HG02943 (cell line): ENCODE data around the gene STX5.
"Not testable (repeated sequence)": the region's sequence is repeated elsewhere in the genome, so short reads cannot be mapped to it uniquely, and the experiment has no call there.

Experiments used
- ATAC-seq: cut with Tn5 transposase; IDR thresholded peaks from one replicate; pipeline ENCODE4 v1.9.1; 2021; ENCODE audit warnings: mild to moderate bottlenecking, low read depth, moderate library complexity; ENCODE audit not compliant: unreplicated experiment

Gene STX5, protein sequence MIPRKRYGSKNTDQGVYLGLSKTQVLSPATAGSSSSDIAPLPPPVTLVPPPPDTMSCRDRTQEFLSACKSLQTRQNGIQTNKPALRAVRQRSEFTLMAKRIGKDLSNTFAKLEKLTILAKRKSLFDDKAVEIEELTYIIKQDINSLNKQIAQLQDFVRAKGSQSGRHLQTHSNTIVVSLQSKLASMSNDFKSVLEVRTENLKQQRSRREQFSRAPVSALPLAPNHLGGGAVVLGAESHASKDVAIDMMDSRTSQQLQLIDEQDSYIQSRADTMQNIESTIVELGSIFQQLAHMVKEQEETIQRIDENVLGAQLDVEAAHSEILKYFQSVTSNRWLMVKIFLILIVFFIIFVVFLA

DNA sequence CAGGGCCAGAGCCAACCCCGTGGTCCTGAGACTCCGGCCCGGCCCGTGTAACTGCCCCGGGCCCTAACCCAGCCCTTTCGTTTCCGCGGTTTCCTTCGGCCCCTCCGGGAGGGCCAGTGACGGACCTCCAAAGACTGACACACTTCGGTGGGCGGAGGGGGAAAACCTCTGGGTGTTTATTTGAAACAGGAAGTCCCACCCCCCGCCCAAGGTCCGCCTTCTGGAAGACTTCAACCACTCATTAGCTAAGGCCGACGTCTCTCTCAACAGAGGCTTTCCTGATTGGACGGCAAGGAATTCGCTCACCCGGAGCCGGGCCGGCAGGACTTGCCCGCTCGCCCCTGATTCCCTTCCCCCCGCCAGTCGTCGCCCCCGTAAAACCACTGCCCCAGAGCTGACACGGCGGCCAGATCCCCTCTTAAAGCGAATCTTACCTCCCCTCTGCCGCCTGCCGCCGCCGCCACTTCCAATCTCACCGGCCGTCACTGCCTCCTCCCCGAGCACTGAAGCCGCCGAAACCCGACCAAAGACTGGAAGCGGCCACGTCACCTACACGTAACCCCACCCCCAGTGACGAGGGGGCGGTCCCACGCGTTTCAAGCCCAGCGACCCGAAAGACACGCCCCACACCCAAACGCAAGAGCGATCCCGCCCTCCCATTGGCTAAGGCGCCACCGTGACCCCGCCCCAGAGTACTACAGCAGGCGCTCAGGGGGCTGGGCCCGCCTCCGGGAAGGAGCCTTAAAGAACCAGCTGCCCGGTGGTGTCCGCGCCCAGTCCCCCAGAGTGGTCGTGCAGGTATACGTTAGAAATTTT is at the start of gene STX5:
Gene STX5 (minus strand): TSS at position 532 of the 816 bp plus-strand sequence. CDS start 808 bp downstream, outside the sequence.
- peak; percentile 87 for ATAC-seq

DNA sequence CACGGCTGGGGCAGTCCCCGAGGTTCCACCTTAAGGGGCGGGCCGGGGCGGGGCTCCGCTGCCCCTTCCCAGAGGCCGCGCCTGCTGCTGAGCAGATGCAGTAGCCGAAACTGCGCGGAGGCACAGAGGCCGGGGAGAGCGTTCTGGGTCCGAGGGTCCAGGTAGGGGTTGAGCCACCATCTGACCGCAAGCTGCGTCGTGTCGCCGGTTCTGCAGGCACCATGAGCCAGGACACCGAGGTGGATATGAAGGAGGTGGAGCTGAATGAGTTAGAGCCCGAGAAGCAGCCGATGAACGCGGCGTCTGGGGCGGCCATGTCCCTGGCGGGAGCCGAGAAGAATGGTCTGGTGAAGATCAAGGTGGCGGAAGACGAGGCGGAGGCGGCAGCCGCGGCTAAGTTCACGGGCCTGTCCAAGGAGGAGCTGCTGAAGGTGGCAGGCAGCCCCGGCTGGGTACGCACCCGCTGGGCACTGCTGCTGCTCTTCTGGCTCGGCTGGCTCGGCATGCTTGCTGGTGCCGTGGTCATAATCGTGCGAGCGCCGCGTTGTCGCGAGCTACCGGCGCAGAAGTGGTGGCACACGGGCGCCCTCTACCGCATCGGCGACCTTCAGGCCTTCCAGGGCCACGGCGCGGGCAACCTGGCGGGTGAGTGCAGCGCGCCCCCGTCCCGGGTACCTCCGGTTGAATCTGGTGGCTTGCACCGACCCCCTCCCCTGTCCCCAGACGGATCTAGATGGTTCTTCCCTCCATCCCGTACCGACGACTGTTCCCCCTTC is 49.1 kb upstream of the STX5 start, which contains the start of gene SLC3A2:
Gene SLC3A2 (plus strand): TSS at position 94 of the 776 bp plus-strand sequence. CDS start 128 bp downstream, at position 222.
- ATAC-seq = peak; percentile 62

GRCh38 chr11:62880231-62880802 is 48.5 kb upstream of the STX5 start:
- no peak for ATAC-seq

GRCh38 chr11:62879235-62879978 is 47.6 kb upstream of the STX5 start:
- no peak for ATAC-seq

- ATAC-seq = no peak
These were observed 44.9 kb upstream of the STX5 start for GRCh38 chr11:62876712-62877111.

GRCh38 chr11:62875698-62876478 is 44.0 kb upstream of the STX5 start:
- ATAC-seq = no peak

- no peak for ATAC-seq
These were observed 43.0 kb upstream of the STX5 start for GRCh38 chr11:62874851-62875250.

- no peak for ATAC-seq
These were observed 33.8 kb upstream of the STX5 start for GRCh38 chr11:62865635-62866034.

DNA sequence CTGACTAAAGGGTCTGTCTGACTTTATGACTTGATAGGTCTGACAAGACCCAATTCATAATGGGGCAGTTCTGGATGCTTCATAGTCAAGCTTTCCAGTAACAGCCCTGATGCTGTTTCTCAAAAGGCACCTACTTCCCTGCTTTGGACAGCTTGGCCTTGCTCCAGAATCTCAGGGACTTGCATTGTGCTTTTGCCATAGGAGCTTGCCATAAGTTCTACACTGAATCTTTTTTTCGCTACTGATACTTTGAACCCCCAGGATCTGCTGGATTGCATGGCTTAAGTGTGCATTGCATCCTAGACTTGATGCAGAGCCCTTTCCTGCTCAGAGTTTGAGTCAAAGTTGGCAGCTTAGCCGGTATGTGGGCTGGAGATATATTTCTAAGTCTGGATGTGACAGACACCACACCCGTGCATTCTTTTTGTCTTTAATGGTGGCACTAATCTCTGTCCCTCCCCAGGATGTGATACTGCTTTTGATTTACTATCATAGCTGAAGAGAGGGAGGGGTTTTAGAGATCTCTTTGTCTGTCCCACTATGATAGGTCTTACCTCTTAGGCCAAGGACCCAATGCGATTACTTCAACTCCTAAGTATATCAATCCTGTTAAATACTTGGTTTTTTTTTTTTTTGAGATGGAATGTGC is 32.0 kb upstream of the STX5 start:
- no peak for ATAC-seq

GRCh38 chr11:62861564-62862192 is 29.8 kb upstream of the STX5 start:
- ATAC-seq = not testable (repeated sequence)

DNA sequence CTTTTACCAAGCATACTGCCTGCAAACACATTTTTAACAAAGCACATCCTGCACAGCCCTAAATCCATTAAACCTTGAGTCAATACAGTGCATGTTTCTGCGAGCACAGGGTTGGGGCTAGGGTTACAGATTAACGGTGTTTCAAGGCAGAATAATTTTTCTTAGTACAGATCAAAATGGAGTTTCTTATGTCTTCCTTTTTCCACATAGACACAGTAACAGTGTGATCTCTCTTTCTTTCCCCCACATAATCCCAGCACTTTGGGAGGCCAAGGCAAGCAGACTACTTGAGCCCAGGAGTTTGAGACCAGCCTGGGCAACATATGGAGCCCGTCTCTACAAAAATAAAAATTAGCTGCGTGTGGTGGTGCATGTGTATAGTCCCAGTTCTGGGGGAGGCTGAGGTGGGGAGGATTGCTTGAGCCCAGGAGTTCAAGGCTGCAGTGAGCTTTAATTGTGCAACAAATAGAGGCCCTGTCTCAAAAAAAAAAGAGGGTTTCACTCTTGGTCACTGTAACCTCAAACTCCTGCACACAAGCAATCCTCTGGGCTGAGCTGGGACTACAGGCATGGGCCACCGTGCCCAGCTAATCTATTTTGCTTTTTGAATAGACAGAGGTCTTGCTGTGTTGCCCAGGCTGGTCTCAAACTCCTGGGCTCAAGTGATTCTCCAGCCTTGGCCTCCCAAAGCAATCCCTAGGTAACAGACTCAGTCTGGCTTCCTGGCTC is 29.1 kb upstream of the STX5 start:
- ATAC-seq = no peak

GRCh38 chr11:62859281-62859703 is 27.4 kb upstream of the STX5 start:
- ATAC-seq = not testable (repeated sequence)

DNA sequence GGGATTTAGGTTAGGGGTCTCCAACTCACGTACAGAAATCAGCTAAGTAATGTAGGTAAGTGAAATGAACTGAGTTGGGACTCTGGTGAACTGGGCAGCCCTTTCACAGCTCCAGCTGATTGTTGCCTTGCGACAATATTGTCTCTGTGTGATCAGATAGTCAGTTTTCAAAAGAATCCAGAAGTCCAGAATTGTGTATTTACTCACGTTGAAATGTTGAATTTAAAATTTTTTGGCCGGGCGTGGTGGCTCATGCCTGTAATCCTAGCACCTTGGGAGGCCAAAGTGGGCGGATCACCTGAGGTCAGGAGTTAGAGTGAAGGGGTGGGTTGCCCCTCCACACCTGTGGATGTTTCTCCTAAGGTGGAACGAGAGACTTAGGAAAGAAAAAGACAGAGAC is 26.4 kb upstream of the STX5 start:
- ATAC-seq = no peak

GRCh38 chr11:62857541-62857982 is 25.7 kb upstream of the STX5 start:
- no peak for ATAC-seq

- ATAC-seq = no peak
These were observed 24.6 kb upstream of the STX5 start for GRCh38 chr11:62856333-62856895.

GRCh38 chr11:62855571-62856332 is 23.9 kb upstream of the STX5 start:
- ATAC-seq = peak; percentile 90
